KBM-7 (cell line): ENCODE measurements around the gene TP53BP1.
"Not testable (repeated sequence)": the region's sequence is repeated elsewhere in the genome, so short reads cannot be mapped to it uniquely, and the experiment has no call there.

Experiments
- DNase-seq: peaks from one replicate; pipeline ENCODE4 v3.0.0-alpha.2; 2015
- in situ Hi-C: fragments of 300-500 bp; cut with MboI; formaldehyde crosslinking; loops from 2 replicates; pipeline ENCODE4 v1.14.3; 2020; ENCODE audit warnings: low sequenced_read_pairs, low pct_unique_long_range_greater_than_20kb, mixed read lengths

TP53BP1 gene

DNA sequence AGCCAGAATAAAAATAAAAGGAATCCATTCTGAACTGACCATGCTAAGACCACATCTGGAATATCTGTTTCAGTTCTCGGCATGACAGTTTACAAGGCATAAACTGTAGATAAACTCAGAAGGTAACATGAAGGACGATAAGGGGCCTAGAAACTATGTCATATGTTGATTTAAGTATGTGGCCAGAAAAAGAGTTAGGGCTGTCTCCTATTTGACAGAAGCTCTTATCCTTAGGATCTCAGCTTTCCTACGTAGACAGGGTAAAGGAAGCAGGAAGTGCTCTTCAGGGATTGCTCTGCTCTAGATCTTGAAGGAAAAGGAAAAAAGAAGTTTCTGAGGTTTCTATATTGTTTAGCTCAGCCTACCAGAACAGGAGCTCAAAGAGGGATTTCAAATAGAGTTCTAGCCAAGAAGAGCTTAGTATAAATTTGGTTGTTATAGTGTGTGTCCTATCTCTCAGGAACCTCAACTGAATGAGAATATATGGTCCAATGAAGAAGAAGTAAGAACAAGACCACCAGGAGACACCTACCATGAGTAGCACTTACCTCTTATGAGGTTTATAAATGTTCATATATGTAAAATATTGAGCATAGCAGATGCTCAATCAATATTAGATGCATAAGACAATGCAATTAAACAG is 59.2 kb downstream of the TP53BP1 start:
- in situ Hi-C loops = no loop called here
- DNase-seq = no peak

DNA sequence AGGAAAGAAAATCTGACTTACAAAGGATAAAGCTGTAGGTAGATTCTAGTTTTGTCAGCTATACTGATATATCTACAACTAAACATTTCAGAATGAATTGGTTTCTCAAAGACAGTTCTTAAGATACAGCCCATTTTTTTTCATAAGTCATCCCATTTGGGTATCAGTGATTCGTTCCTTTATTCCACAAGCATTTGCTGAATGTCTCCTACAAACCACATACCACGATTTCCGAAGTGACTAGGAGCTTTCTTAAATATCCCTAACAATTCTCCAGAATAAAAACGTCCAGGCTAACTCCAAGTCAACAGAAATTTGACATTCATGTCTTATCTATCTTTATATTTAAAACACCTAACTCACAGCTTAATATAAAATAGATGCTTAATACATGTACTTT is 59.8 kb downstream of the TP53BP1 start:
- in situ Hi-C loops = no loop called here
- no peak for DNase-seq

DNA sequence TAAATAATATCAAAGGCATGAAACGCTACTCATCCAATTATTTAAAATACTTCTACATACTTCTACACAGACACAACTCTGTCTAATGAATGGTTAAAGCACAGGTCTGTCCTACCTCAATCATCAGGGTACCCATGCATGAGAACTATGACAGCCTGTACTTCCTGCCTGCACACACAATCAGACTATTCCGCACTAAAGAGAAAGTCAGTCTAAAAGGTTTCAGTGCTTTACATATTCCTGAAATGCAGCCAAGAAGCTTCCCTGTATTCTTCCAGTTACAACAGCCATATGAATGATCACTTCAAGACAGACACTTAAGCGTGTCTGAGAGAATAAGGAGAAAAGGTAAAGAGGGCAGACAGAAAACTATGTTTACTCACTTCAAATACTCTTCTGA is 63.3 kb downstream of the TP53BP1 start:
- DNase-seq = no peak
- in situ Hi-C loops = no loop called here

DNA sequence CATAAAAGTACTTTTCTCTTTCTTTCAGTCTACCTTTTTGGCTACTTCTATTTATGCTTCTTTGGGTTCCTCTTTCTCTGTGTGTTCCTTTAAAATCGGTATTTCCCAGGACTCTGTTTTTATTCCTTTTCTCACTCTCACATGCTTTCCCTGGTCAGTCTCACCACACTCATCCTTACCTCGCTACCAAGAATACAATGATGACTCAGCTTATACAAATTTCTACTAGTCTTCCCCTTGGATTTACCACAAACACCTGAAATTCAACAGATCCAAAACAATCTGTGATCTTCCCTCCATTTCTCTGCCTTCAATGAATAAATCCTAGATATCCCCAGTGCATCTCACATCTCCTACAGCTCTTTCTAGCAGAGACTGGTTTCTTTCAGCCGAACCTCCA is 69.2 kb downstream of the TP53BP1 start:
- in situ Hi-C loops = no loop called here
- no peak for DNase-seq

DNA sequence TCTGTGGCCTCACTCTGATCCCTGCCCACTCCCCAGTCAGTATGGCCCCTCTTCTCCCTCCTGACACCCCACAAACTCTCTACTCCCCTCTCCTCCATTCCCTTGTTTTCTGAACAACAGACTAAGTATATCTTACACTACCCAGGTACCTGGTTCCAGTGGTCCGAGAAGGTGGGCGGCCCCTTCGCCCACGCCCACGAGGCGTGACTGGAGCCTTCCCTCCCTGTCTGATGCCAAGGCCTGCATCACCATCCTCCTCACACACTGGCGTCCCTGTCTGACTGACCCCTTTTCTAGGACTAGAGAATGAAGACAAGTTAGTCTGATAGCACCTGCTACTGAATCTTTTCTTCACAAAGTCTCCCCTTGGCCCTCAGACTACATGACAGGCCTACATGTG is 72.1 kb downstream of the TP53BP1 start:
- DNase-seq = no peak
- in situ Hi-C loops = no loop called here

DNA sequence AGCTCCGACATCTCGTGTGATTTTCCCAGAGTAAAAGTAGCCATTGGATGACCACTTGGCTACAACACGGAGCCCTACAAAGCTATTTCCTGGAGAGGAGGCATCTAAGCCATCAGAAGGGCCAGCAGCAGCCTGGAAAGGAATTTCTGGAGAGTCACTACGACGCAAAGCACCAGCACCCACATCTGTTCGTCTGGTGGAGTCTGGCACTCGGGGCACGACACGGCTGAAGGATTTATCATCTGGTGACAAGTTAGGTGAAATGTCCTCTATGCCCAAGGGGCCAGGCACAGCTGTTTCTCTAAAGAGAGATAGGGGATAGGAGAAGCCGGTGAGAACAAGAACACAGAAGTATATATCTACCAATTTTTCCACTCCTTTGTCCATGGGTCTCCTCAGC is 72.5 kb downstream of the TP53BP1 start:
- in situ Hi-C loops = no loop called here
- DNase-seq = no peak

DNA sequence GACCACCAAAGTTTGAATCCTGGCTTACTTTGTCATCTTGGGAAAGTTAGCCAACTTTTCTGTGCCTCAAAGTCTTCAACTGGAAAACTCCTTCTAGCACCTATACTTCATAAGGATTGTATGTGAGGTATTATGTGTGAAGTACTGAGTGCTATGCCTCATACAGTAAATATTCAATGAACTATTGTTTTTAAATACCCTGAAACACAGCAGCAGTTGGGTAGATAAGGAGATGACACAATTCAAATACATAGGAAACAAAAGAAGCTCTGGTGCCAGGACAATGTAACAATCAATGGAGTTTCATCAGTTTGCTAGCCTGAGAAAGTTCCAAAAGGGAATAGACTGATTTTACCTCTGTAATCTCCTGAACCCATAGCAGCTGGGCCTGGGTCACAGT is 78.8 kb downstream of the TP53BP1 start:
- in situ Hi-C loops = no loop called here
- no peak for DNase-seq

DNA sequence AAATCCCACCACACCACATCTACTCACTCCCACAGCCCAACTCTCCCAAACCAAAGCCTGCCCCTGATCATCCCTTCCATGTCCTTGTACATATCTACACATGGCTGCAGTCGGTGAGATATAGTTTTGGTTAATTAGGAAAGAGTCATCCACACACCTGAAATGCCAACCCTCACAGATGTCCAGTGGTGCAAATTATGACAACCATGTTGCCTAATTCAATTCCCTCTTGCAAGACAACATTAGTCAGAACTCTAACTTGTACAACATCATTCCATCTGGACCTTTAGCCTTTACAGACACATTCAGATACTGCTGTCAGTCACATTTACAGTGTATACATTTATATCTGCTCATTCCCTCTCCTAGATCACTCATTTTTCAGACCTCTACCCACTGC is 80.9 kb downstream of the TP53BP1 start:
- DNase-seq = no peak
- in situ Hi-C loops = no loop called here

DNA sequence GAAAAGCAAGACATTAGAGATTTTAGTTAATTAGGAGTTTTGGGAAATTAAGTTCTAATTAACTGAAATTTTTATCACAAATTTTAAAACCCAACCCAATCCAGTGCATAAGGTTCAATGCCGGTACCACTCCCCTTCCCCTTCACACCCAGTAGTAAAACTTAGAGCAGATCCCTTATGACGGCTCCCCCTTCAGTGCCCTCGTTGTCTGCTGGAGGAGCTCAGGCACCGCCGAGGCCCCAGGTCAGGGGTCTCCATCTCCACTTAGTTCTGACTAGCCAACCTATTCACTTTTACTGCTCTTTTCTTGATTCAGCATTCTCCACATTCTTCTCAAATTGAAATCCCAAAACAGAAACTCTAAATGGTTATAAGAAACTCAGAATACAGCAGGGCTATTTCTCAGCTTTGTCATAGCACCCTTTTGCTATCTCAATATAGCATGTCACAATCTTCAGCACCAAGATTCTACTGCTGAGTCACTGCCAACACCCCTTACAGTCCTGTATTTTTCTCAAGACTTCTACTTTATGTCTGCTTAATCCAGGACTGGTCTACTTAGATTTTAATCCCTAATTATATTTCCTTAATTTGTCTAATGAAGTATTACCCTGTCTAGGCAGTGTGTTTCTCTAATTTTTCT is 82.3 kb downstream of the TP53BP1 start:
- in situ Hi-C loops = no loop called here
- no peak for DNase-seq

DNA sequence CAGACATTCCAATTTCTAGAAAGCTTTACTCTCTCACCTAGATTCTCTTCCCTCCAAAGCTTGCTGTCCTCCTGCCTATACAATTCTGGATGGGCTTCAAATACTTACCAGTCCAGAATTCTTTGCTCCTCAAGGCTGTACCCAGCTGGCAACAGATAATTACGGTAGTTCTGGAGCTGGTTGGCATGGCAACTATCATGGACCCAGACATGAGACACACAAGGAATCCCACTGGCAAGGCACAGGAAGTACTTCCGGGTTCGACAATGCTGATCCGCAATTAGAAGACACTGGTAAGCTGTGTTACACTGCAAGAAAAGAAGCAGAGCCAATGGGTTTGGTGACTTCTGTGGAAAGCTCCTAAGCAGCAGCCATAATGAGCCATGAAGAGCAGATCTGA is 84.2 kb downstream of the TP53BP1 start:
- in situ Hi-C loops = no loop called here
- no peak for DNase-seq

DNA sequence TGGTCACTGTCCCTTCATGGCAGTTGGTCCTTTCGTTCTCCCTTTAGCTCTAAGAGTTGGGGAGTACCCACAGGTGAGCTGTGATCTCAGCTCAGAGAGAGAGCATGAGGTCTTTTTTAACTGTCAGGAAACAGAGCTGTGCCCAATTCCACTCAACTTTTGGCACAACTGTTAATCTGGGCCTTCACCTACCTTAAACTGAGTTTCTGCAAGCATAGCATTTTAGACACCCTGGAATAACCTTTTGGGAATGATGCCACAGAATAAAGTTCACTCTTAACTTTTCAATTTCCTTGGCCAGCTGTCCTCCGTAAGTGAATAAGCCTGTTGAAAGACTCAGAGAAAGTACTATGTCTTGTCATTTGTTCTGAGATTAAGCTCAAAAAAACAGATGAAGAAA is 86.1 kb downstream of the TP53BP1 start:
- DNase-seq = no peak
- in situ Hi-C loops = no loop called here

DNA sequence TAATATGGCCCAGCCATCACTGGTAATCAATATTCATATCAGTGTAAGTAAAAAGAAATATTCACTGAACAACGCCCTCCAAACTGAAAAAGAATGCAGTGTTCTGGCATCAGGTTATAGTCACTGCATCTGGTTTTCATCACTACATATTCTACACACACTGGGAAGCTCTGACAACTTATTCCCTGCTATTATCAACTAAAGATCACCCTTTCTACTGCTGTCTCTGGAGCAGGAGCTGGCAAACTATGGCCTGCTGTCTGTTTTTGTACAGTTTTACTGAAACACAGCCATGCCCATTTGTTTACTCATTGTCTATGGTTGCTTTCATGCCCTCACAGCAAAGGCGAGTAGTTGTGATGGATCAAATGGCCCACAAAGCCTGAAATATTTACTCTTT is 86.8 kb downstream of the TP53BP1 start:
- no peak for DNase-seq

DNA sequence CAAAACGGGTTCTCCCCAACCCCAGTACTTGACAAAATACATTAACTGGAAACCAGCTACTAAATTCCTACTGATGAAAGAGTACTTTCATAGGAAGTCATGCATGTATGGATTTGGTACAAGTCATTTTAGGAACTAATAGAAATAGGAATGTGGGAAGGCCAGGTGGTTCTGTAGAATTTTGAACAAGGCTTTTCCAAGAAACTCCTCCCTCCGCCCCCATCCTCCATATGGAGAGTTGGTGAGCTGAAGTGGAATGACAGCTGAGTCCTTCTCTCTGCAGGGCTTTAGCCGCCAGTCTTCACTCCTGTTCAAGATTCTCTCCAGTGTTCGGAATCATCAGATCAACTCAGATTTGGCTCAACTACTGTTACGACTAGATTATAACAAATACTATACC is 88.8 kb downstream of the TP53BP1 start:
- DNase-seq = no peak
- in situ Hi-C loops = no loop called here

More for the DNA sequence above, 86.8 kb downstream of the TP53BP1 start:
- in situ Hi-C loops = no loop called here

DNA sequence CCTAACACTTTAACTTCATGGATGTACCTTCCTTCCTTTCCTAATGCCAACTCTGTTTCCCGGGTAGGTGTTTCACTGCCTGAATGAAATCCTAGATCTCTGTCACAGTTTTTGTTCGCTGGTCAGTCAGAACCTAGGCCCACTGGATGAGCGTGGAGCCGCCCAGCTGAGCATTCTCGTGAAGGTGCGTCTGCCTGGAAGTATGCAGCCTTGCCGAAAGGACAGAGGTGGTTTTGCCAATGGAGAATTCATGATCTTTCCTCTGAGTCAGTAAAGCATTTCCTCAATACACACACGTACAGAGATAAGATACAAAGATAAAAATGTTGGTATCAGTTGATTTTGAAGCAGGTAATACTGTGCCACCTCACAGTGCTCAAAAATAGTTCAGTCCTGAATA is 89.3 kb downstream of the TP53BP1 start:
- DNase-seq = no peak
- in situ Hi-C loops = no loop called here

DNA sequence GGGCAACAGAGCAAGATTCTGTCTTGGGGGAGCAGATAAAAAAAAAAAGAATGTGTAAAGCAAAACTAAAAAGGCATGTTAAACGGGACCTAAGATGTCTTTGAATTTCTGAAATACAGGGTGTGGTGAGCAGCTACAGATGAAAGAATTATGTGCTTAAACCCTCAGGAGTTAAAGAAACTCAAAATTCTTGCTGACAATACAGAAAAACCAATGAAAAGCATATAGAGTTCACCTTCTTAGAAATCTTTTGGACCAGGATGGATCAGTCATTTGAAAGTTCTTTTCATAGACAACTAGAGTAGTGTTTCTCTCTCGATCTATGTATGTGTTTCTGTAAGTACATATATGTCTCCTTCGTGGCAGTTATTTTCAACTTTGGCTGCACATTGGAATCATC is 90.7 kb downstream of the TP53BP1 start:
- in situ Hi-C loops = no loop called here
- no peak for DNase-seq

DNA sequence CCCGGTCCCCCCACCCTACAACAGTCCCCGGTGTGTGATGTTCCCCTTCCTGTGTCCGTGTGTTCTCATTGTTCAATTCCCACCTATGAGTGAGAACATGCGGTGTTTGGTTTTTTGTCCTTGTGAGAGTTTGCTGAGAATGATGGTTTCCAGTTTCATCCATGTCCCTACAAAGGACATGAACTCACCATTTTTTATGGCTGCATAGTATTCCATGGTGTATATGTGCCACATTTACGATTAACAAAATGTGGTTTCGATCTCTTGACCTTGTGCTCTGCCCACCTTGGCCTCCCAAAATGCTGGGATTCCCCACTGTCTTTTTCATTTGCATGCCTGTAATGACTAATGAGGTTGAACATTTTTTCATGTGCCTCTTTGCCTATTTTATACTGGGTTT is 99.4 kb downstream of the TP53BP1 start:
- DNase-seq, in situ Hi-C loops: not testable (repeated sequence)

DNA sequence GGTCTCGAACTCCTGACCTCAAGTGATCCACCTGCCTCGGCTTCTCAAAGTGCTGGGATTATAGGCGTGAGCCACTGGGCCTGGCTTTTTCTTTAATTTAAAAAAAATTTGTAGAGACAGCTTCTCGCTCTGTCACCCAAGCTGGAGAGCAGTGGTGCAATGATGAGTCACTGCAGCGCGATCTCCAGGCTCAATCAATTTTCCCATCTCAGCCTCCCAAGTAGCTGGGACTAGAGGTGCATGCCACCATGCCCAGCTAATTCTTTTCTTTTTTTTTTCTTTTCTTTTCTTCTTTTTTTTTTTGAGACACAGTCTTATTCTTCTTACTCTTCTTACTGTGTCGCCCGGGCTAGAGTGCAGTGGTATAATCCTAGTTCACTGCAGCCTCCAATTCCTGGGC is 102.2 kb downstream of the TP53BP1 start:
- in situ Hi-C loops = no loop called here
- DNase-seq = no peak

DNA sequence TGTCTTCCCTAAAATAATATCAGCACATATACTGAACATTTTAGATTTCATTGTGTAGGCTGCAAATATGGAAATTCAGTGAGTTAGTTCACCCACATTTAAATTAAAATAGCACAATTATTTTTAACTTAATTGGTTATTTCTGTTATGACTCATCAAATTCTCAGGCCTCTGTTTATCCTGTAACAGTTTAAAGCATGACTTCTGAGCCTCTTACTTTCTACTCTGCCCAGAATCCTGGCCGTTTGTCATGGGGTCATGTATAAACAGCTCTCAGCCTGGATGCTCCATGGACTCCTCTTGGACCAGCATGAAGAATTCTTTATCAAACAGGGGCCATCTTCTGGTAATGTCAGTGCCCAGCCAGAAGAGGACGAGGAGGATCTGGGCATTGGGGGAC is 109.9 kb downstream of the TP53BP1 start:
- DNase-seq = no peak
- in situ Hi-C loops = no loop called here

DNA sequence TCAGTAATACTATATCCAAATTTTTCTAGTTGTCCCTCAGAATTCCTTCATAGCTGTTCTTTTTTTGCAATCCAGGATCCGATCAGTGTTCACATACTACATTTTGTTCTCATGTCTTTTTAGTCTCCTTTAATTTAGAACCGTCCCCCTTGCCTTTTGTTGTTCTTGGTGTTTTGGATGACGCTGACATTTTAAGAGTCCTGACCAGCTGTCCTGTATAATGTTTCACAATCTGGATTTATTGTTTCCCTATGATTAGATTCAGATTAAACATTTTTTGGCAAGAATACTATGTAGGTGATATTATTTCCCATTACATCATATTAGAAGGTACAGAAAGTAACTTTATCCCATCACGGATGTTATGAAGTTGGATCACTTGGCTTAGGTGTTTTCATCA is 110.6 kb downstream of the TP53BP1 start:
- in situ Hi-C loops = no loop called here

DNA sequence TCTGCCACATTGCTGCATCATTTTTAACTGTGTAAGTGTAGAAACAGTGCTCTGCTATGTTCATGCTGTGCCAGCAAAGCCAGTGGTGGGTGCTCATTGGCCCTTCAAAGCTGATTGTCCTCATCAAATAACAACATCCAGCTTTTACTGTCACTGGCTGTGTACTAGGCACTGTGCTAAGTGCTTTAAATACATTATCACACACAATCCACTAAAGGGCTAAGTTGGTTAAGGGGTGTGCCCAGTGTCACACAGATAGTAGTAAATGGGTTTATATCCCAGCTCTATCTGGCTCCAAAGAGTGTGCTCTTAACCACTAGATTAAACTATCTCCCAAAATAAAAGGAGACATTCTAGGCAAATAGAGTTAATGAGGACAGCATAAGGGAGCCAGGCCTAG is 114.4 kb downstream of the TP53BP1 start:
- in situ Hi-C loops = no loop called here
- no peak for DNase-seq

More for the DNA sequence above, 110.6 kb downstream of the TP53BP1 start:
- DNase-seq = no peak

DNA sequence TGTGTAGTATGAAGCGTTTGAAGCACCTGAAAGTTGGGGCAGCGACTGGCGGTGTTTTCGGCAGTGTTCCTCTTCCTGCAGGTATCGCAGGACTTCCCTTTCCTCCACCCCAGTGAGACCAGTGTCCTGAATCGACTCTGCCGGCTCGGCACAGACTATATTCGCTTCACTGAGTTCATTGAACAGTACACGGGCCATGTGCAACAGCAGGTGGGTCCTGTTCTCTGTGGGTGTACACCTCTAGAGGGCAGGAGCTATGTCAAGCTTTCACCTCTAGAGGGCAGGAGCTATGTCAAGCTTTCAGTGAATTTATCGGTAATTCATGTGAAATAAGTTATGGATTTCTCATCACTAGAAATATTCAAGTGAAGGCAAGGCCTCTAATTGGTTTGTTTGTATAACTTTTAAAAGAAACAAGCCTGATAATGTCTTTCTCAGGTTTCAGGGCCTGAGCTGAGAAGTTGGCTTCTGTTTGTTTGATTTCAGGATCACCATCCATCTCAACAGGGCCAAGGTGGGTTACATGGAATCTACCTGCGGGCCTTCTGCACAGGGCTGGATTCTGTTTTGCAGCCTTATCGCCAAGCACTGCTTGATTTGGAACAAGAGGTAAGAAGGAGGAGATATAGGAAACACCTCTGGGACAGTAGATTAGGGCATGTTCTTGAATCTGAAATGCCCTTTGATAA is 116.8 kb downstream of the TP53BP1 start:
- DNase-seq = peak; percentile 39
- in situ Hi-C loops = no loop called here
